ENCODE data around the gene HMGXB4.

DNA sequence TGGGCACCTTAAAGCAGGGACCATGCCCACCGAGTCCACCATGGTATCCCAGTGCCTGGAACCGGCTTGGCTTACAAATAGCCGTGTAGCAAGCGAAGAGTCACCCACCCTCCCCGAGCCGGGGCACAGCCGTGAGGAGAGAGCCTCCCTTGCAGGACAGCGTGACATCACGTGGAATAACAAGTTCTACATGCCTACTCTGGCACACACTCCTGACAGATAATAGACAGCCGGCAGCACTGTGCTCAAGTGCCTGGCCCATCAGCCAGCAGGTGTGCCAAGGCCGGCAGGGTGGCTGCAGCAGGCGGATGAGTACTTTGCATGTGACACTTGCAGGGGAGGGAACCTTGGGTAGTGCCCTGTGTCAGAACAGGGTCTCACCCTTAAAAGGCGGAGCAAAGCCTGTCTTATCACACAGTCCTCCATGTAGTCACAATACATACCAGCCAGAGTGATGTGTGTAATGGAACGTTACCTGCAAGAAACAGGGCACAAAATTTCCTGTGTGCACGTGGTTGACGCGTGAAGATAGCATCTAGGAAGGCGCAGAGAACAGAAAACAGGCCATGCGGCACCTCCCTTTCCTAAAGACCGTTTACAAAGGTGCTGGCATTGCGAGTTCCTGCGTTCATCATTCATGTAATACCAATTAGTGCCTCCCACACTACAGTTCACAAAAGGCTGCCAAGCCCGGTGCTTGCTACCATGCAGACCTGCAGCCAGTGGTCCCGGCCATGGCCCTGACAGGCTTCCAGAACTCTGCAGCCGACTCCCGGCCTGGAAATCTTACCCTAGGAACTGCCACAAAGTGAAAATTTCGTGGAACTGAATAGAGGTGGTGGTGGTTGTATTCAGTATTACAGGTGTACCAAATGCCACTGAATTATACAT lies 58.8 kb downstream of the HMGXB4 start:
- no peak for TF ChIP-seq POLR2A (IDR thresholded peaks at IDR 0.05)
- TF ChIP-seq, protein P1, sequence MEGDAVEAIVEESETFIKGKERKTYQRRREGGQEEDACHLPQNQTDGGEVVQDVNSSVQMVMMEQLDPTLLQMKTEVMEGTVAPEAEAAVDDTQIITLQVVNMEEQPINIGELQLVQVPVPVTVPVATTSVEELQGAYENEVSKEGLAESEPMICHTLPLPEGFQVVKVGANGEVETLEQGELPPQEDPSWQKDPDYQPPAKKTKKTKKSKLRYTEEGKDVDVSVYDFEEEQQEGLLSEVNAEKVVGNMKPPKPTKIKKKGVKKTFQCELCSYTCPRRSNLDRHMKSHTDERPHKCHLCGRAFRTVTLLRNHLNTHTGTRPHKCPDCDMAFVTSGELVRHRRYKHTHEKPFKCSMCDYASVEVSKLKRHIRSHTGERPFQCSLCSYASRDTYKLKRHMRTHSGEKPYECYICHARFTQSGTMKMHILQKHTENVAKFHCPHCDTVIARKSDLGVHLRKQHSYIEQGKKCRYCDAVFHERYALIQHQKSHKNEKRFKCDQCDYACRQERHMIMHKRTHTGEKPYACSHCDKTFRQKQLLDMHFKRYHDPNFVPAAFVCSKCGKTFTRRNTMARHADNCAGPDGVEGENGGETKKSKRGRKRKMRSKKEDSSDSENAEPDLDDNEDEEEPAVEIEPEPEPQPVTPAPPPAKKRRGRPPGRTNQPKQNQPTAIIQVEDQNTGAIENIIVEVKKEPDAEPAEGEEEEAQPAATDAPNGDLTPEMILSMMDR (IDR thresholded peaks at IDR 0.05) = no peak

Measured in Peyer's patch (tissue), 4 donors.